Mesothelial cell of epicardium (in vitro differentiated cells): ENCODE data around the gene SETD5. TPM values are rescaled to one million over a fixed set of nuclear protein-coding genes. Genes with fewer than 3 reads are reported as not detected.

ENCODE experiments used
- DNase-seq, 2 experiments: peaks; one replicate each; pipeline ENCODE4 v3.0.0; 2021; ENCODE audit warnings: low spot score in 2 of 2; ENCODE audit not compliant: unreplicated experiment in 2 of 2
- H3K27ac Mint-ChIP-seq: 2 replicates; pipeline ENCODE4 v1.8.0; 2021; ENCODE audit warnings: mixed read lengths
- H3K27me3 Mint-ChIP-seq: 2 replicates; pipeline ENCODE4 v1.8.0; 2021; ENCODE audit warnings: low read depth, mixed read lengths
- H3K36me3 Mint-ChIP-seq: 2 replicates; pipeline ENCODE4 v1.8.0; 2021; ENCODE audit warnings: mixed read lengths
- H3K4me1 Mint-ChIP-seq: 2 replicates; pipeline ENCODE4 v1.8.0; 2021; ENCODE audit warnings: mixed read lengths
- H3K4me3 Mint-ChIP-seq: 2 replicates; pipeline ENCODE4 v1.8.0; 2021; ENCODE audit warnings: mild to moderate bottlenecking, moderate library complexity, mixed read lengths
- H3K9me3 Mint-ChIP-seq: 2 replicates; pipeline ENCODE4 v1.8.0; 2021; ENCODE audit warnings: mixed read lengths
- total RNA-seq: library from RNA; stranded (reverse); gene quantifications from 3 replicates; pipeline ENCODE4 v1.2.1, GENCODE V29; 2021
- TF ChIP-seq, protein P1 (sequence below): fragments of 200-600 bp; sonication (generic); IDR thresholded peaks from one replicate; pipeline ENCODE4 v1.5.0; 2021; ENCODE audit warnings: antibody characterized with exemption; ENCODE audit not compliant: unreplicated experiment

The SETD5 gene
- total RNA-seq, 1 donor from 2014 or later: 254 TPM

GRCh38 chr3:9398700-9399336 lies 1.4 kb downstream of the SETD5 start:
- peak overlapping the region; percentile 98 for H3K4me3 Mint-ChIP-seq
- no peaks in the 10 kb centered on the region for H3K27me3 Mint-ChIP-seq
- H3K9me3 Mint-ChIP-seq: no peaks in the 10 kb centered on the region
- no peak for DNase-seq
- peaks cover 3% of the 10 kb centered on the region for H3K36me3 Mint-ChIP-seq
- TF ChIP-seq, protein P1, sequence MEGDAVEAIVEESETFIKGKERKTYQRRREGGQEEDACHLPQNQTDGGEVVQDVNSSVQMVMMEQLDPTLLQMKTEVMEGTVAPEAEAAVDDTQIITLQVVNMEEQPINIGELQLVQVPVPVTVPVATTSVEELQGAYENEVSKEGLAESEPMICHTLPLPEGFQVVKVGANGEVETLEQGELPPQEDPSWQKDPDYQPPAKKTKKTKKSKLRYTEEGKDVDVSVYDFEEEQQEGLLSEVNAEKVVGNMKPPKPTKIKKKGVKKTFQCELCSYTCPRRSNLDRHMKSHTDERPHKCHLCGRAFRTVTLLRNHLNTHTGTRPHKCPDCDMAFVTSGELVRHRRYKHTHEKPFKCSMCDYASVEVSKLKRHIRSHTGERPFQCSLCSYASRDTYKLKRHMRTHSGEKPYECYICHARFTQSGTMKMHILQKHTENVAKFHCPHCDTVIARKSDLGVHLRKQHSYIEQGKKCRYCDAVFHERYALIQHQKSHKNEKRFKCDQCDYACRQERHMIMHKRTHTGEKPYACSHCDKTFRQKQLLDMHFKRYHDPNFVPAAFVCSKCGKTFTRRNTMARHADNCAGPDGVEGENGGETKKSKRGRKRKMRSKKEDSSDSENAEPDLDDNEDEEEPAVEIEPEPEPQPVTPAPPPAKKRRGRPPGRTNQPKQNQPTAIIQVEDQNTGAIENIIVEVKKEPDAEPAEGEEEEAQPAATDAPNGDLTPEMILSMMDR: no peak
- peak overlapping the region; percentile 100 for H3K27ac Mint-ChIP-seq
- peaks cover 66% of the 10 kb centered on the region for H3K4me1 Mint-ChIP-seq

GRCh38 chr3:9399337-9399703 lies 1.9 kb downstream of the SETD5 start:
- Mint-ChIP-seq H3K4me3 (peak overlapping the region; percentile 98), H3K36me3 (peaks cover 3% of the 10 kb centered on the region), H3K27ac (peak overlapping the region; percentile 100), H3K4me1 (peaks cover 65% of the 10 kb centered on the region), H3K9me3 (no peaks in the 10 kb centered on the region), H3K27me3 (no peaks in the 10 kb centered on the region)
- TF ChIP-seq, protein P1: no peak
- DNase-seq: no peak

- TF ChIP-seq, protein P1: no peak
- H3K27ac Mint-ChIP-seq: peak overlapping the region; percentile 100
- no peaks in the 10 kb centered on the region for H3K9me3 Mint-ChIP-seq
- no peaks in the 10 kb centered on the region for H3K27me3 Mint-ChIP-seq
- peak overlapping the region; percentile 98 for H3K4me3 Mint-ChIP-seq
- H3K4me1 Mint-ChIP-seq: peaks cover 64% of the 10 kb centered on the region
- peak; percentile 25 to 54 for DNase-seq
- no peaks in the 10 kb centered on the region for H3K36me3 Mint-ChIP-seq
Measured at GRCh38 chr3:9399746-9400145, 2.3 kb downstream of the SETD5 start.

- no peaks in the 10 kb centered on the region for H3K27me3 Mint-ChIP-seq
- peaks cover 61% of the 10 kb centered on the region for H3K4me1 Mint-ChIP-seq
- peak overlapping the region; percentile 49 for H3K4me3 Mint-ChIP-seq
- TF ChIP-seq, protein P1: no peak
- H3K36me3 Mint-ChIP-seq: no peaks in the 10 kb centered on the region
- H3K9me3 Mint-ChIP-seq: no peaks in the 10 kb centered on the region
- H3K27ac Mint-ChIP-seq: peak overlapping the region; percentile 86
- no peak for DNase-seq
Measured at GRCh38 chr3:9400616-9401015, 3.2 kb downstream of the SETD5 start.

GRCh38 chr3:9401986-9402385 lies 4.6 kb downstream of the SETD5 start:
- Mint-ChIP-seq H3K27me3 (no peaks in the 10 kb centered on the region), H3K9me3 (no peaks in the 10 kb centered on the region), H3K4me1 (peaks cover 60% of the 10 kb centered on the region), H3K36me3 (no peaks in the 10 kb centered on the region), H3K4me3 (peak overlapping the region; percentile 16), H3K27ac (peak overlapping the region; percentile 75)
- TF ChIP-seq, protein P1: no peak
- DNase-seq: no peak
